Activated CD4-positive, CD25-positive, alpha-beta regulatory T cell (primary cell): ENCODE data around the gene FAM53B.

Experiments used
- DNase-seq, 4 experiments: peaks; one replicate each; lab custom pipeline; 2025; lab: John Stamatoyannopoulos, UW

Gene FAM53B

GRCh38 chr10:124646483-124647352 lies 97.5 kb downstream of the FAM53B start:
- no peak for DNase-seq

GRCh38 chr10:124645467-124646095 lies 98.6 kb downstream of the FAM53B start:
- DNase-seq: no peak

- DNase-seq: no peak
Observed at GRCh38 chr10:124644771-124645415, 99.3 kb downstream of the FAM53B start.

GRCh38 chr10:124644236-124644635 lies 99.9 kb downstream of the FAM53B start:
- DNase-seq: no peak

- no peak for DNase-seq
Observed at GRCh38 chr10:124643330-124644009, 100.7 kb downstream of the FAM53B start.

GRCh38 chr10:124642088-124642710 lies 102.0 kb downstream of the FAM53B start:
- no peak for DNase-seq

- DNase-seq: no peak
Observed at GRCh38 chr10:124641282-124642087, 102.7 kb downstream of the FAM53B start.

- no peak for DNase-seq
Observed at GRCh38 chr10:124640538-124641231, 103.5 kb downstream of the FAM53B start.

- DNase-seq: no peak
Observed at GRCh38 chr10:124640056-124640455, 104.1 kb downstream of the FAM53B start.

GRCh38 chr10:124639646-124640045 lies 104.5 kb downstream of the FAM53B start:
- no peak for DNase-seq

- DNase-seq: no peak
Observed at GRCh38 chr10:124639206-124639605, 105.0 kb downstream of the FAM53B start.

- no peak for DNase-seq
Observed at GRCh38 chr10:124637746-124638145, 106.4 kb downstream of the FAM53B start.

GRCh38 chr10:124637091-124637700 lies 107.0 kb downstream of the FAM53B start:
- DNase-seq: no peak

- peak in 2 of 4 experiments; percentile 26 to 29 for DNase-seq
Observed at GRCh38 chr10:124636271-124636995, 107.7 kb downstream of the FAM53B start.

- no peak for DNase-seq
Observed at GRCh38 chr10:124632566-124632965, 111.6 kb downstream of the FAM53B start.

- no peak for DNase-seq
Observed at GRCh38 chr10:124632064-124632531, 112.1 kb downstream of the FAM53B start.

- DNase-seq: no peak
Observed at GRCh38 chr10:124630551-124630950, 113.6 kb downstream of the FAM53B start.

GRCh38 chr10:124629842-124630241 lies 114.3 kb downstream of the FAM53B start:
- DNase-seq: no peak

- DNase-seq: no peak
Observed at GRCh38 chr10:124629415-124629814, 114.8 kb downstream of the FAM53B start.
